Gastrocnemius medialis (tissue), 4 donors: ENCODE results near the gene SLC39A11.

Experiments
- CTCF ChIP-seq, 5 experiments: fragments of 450-650 bp in 3 of 5; fragments of 200-600 bp in 2 of 5; sonication (generic) in 2 of 5; IDR thresholded peaks in 4 of 5; conservative IDR thresholded peaks in 1 of 5; 1 replicate in 4 of 5; 2 replicates in 1 of 5; pipeline ENCODE4 v1.5.1; 2016 to 2019; ENCODE audit warnings: antibody characterized with exemption in 5 of 5, mild to moderate bottlenecking in 3 of 5, moderate library complexity in 3 of 5
- POLR2A ChIP-seq, 2 donors: fragments of 450-650 bp; IDR thresholded peaks; one replicate each; pipeline ENCODE4 v1.6.1; 2017; ENCODE audit warnings: antibody characterized with exemption in 2 of 2, mild to moderate bottlenecking in 2 of 2, moderate library complexity in 2 of 2

GRCh38 chr17:73103641-73104335, 11.3 kb upstream of the SLC39A11 start:
- TF ChIP-seq CTCF (IDR thresholded peaks at IDR 0.05 in 4 of 5, conservative IDR thresholded peaks at IDR 0.05 in 1 of 5) (no peak), POLR2A (IDR thresholded peaks at IDR 0.05) (no peak)
